B cell (primary cell): ENCODE measurements around the gene RASA3. TPM values are rescaled to one million over a fixed set of nuclear protein-coding genes. Genes with fewer than 3 reads are reported as not detected.

Source experiments
- ATAC-seq: fragments of 200-7000 bp; cut with Tn5 transposase; one replicate; pipeline ENCODE4 v1.10.0; 2021; ENCODE audit warnings: low read depth, mild to moderate bottlenecking, moderate number of reproducible peaks, moderate library complexity
- CTCF ChIA-PET: fragments of 350-600 bp; sonication (Branson Sonifier 250); formaldehyde crosslinking; loops from one replicate; lab custom pipeline; 2021; ENCODE audit warnings: antibody characterized with exemption, inconsistent platforms; lab: Charles Lee
- POLR2A ChIA-PET: fragments of 350-600 bp; sonication (Branson Sonifier 250); formaldehyde crosslinking; loops from one replicate; lab custom pipeline; 2021; ENCODE audit warnings: antibody characterized with exemption; lab: Charles Lee
- DNase-seq: peaks from one replicate; pipeline ENCODE4 v3.0.0; 2013
- H2AFZ ChIP-seq: 2 replicates; pipeline ENCODE4 v1.6.1; 2012; ENCODE audit warnings: mild to moderate bottlenecking, low read depth, low read length; ENCODE audit not compliant: insufficient read depth, poor library complexity, severe bottlenecking
- H3K27ac ChIP-seq, 2 donors: 1 replicate in 1 of 2; 2 replicates in 1 of 2; pipeline ENCODE4 v1.5.1; 2012 to 2013; ENCODE audit warnings: low read length in 2 of 2, mild to moderate bottlenecking in 2 of 2, moderate library complexity in 1 of 2
- H3K27me3 ChIP-seq, 4 experiments: fragments of 200-600 bp in 1 of 4; sonication (generic) in 1 of 4; replicated peaks in 1 of 4; 1 replicate in 2 of 4; 2 replicates in 2 of 4; pipeline versions ENCODE4 v1.6.1 to v1.7.0; 2013 to 2016; ENCODE audit warnings: low read length in 3 of 4, mild to moderate bottlenecking in 2 of 4, mixed read lengths in 1 of 4, moderate library complexity in 1 of 4; ENCODE audit not compliant: insufficient read depth in 4 of 4, control insufficient read depth in 3 of 4; ENCODE audit errors: control extremely low read depth in 1 of 4
- H3K36me3 ChIP-seq, 2 experiments: replicated peaks in 1 of 2; 1 replicate in 1 of 2; 2 replicates in 1 of 2; pipeline versions ENCODE4 v1.6.1 to v1.7.1; 2013; ENCODE audit warnings: low read length in 1 of 2; ENCODE audit not compliant: insufficient read depth in 2 of 2, control insufficient read depth in 1 of 2; ENCODE audit errors: control extremely low read depth in 1 of 2, extremely low read depth in 1 of 2
- H3K4me1 ChIP-seq, 2 donors: fragments of 200-600 bp in 1 of 2; sonication (generic) in 1 of 2; 1 replicate in 1 of 2; 2 replicates in 1 of 2; pipeline versions ENCODE4 v1.5.1 to v1.6.1; 2013 to 2017; ENCODE audit warnings: low read length in 2 of 2; ENCODE audit not compliant: control insufficient read depth in 2 of 2, insufficient read depth in 2 of 2
- H3K4me2 ChIP-seq: replicated peaks from 2 replicates; pipeline ENCODE3; 2012; ENCODE audit warnings: mild to moderate bottlenecking, low read depth, low read length; ENCODE audit not compliant: poor library complexity, severe bottlenecking
- H3K4me3 ChIP-seq, 5 experiments: fragments of 200-600 bp in 1 of 5; sonication (generic) in 1 of 5; 1 replicate in 3 of 5; 2 replicates in 2 of 5; pipeline versions ENCODE4 v1.5.1 to v1.7.0; 2011 to 2016; ENCODE audit warnings: low read length in 4 of 5, mild to moderate bottlenecking in 4 of 5, low read depth in 2 of 5, control low read depth in 1 of 5, moderate library complexity in 1 of 5; ENCODE audit not compliant: insufficient read depth in 1 of 5; ENCODE audit errors: control extremely low read depth in 1 of 5, extremely low read depth in 1 of 5
- H3K79me2 ChIP-seq: fragments of 200-600 bp; sonication (generic); one replicate; pipeline ENCODE4 v1.6.0; 2016; ENCODE audit warnings: low read length; ENCODE audit not compliant: control insufficient read depth, insufficient read depth
- H3K9ac ChIP-seq: fragments of 200-600 bp; sonication (generic); 2 replicates; pipeline ENCODE4 v1.6.1; 2017; ENCODE audit warnings: mild to moderate bottlenecking, low read length, moderate library complexity
- H3K9me3 ChIP-seq, 3 donors: one replicate each; pipeline versions ENCODE4 v1.6.1 to v1.7.1; 2013; ENCODE audit warnings: low read length in 2 of 3; ENCODE audit not compliant: control insufficient read depth in 2 of 3, insufficient read depth in 1 of 3; ENCODE audit errors: control extremely low read depth in 1 of 3
- H4K20me1 ChIP-seq: 2 replicates; pipeline ENCODE4 v1.6.0; 2012; ENCODE audit warnings: mild to moderate bottlenecking, low read length; ENCODE audit not compliant: insufficient read depth, control insufficient read depth, poor library complexity, severe bottlenecking
- H3K27ac Mint-ChIP-seq: one replicate; pipeline ENCODE4 v1.8.0; 2021; ENCODE audit warnings: mixed read lengths
- H3K27me3 Mint-ChIP-seq: one replicate; pipeline ENCODE4 v1.8.0; 2021; ENCODE audit warnings: mixed read lengths
- H3K4me1 Mint-ChIP-seq: one replicate; pipeline ENCODE4 v1.8.0; 2021; ENCODE audit warnings: mixed read lengths
- H3K4me3 Mint-ChIP-seq: one replicate; pipeline ENCODE4 v1.8.0; 2021; ENCODE audit warnings: mixed read lengths
- H3K9me3 Mint-ChIP-seq: one replicate; pipeline ENCODE4 v1.8.0; 2022; ENCODE audit warnings: mixed read lengths; ENCODE audit not compliant: insufficient read depth
- CTCF ChIP-seq: fragments of 200-600 bp; IDR thresholded peaks from one replicate; pipeline ENCODE4 v1.8.0; 2022; ENCODE audit warnings: antibody characterized with exemption, mild to moderate bottlenecking
- EZH2 ChIP-seq: IDR thresholded peaks from 2 replicates; pipeline ENCODE4 v1.6.1; 2012; ENCODE audit warnings: borderline replicate concordance, low read depth, mild to moderate bottlenecking, moderate library complexity, low read length; ENCODE audit not compliant: insufficient read depth, poor library complexity, severe bottlenecking
- WGBS: methylation state at CpG from one replicate; pipeline ENCODE4 v1.1.5; 2013; ENCODE audit warnings: missing lambda C conversion rate; ENCODE audit not compliant: insufficient coverage; 5-methylcytosine and 5-hydroxymethylcytosine counted together
- intact Hi-C: fragments of 100-400 bp; cut with micrococcal nuclease; formaldehyde crosslinking; loops from one replicate; pipeline ENCODE4 v1.10.0; 2022
- polyA plus RNA-seq: library from polyadenylated mRNA; depleted of rRNA; stranded (reverse); fragments of >200 nt; gene quantifications from 2 replicates; pipeline ENCODE4 v1.2.3, GENCODE V29; 2012
- total RNA-seq, 2 donors: library from RNA; stranded (reverse); fragments of 120-200 nt in 1 of 2; gene quantifications; 1 replicate in 1 of 2; 2 replicates in 1 of 2; pipeline versions ENCODE4 v1.2.3 to v1.2.4, GENCODE V29; 2013 to 2022

Gene RASA3
- total and polyA plus RNA-seq, 2 donors (not counting 1 experiment from before 2014, with no cell fraction given), result 54.2 to 87.4 TPM

GRCh38 chr13:114127473-114128347, 4.7 kb downstream of the RASA3 start:
- H4K20me1 ChIP-seq, result peaks cover 81% of the 10 kb centered on the region
- intact Hi-C loops, result no loop called here
- H3K9me3 ChIP-seq, result peaks cover 0 to 7% (median 0%) of the 10 kb centered on the region in 3 donors
- peak overlapping the region in 3 of 5 experiments; percentile 44 to 82 (median 58) for H3K4me3 ChIP-seq
- peaks cover 82% of the 10 kb centered on the region for H3K4me1 Mint-ChIP-seq
- CTCF ChIA-PET, result interaction anchor here (0.6 to 3.2 kb wide), 5 partner anchors 9 to 94 kb away, joined by 3 to 13 read pairs (median 3); no protein-coding TSS in a partner anchor
- H2AFZ ChIP-seq, result no peak overlapping the region
- H3K27me3 Mint-ChIP-seq, result no peaks in the 10 kb centered on the region
- ATAC-seq (no peak), DNase-seq (no peak)
- peak overlapping the region; percentile 100 for H3K4me3 Mint-ChIP-seq
- peaks cover 0 to 12% of the 10 kb centered on the region in 2 experiments for H3K36me3 ChIP-seq
- TF ChIP-seq CTCF, result no peak
- TF ChIP-seq EZH2, result no peak
- POLR2A ChIA-PET, result interaction anchor here (0.6 to 0.9 kb wide), 2 partner anchors 9 to 13 kb away, joined by 3 to 4 read pairs; no protein-coding TSS in a partner anchor
- H3K9me3 Mint-ChIP-seq, result no peaks in the 10 kb centered on the region
- peaks cover 80% of the 10 kb centered on the region for H3K79me2 ChIP-seq
- peaks cover 61 to 67% of the 10 kb centered on the region in 2 donors for H3K4me1 ChIP-seq
- no peaks in the 10 kb centered on the region for H3K27me3 ChIP-seq
- H3K27ac ChIP-seq, result peak overlapping the region; percentile 81 to 90
- H3K9ac ChIP-seq, result peak overlapping the region; percentile 67
- 85% methylated on average over 9 of the region's 15 CpGs for WGBS
- peak overlapping the region; percentile 87 for H3K27ac Mint-ChIP-seq
- H3K4me2 ChIP-seq, result peak overlapping the region; percentile 95
